Activated naive CD4-positive, alpha-beta T cell (primary cell): ENCODE data around the gene TMEM254.
"Not testable (repeated sequence)": the region's sequence is repeated elsewhere in the genome, so short reads cannot be mapped to it uniquely, and the experiment has no call there.

Experiments
- DNase-seq, 4 experiments: peaks; one replicate each; lab custom pipeline; 2025; lab: John Stamatoyannopoulos, UW

TMEM254 gene

GRCh38 chr10:80078448-80079311 lies at the start of gene TMEM254:
TSS of gene TMEM254 (plus strand) at chr10:80078665. CDS start at chr10:80078700, 35 bp downstream.
- peak; percentile 64 to 84 (median 76) for DNase-seq

- DNase-seq: not testable (repeated sequence)
Observed at GRCh38 chr10:80029205-80029604, 49.3 kb upstream of the TMEM254 start.

- not testable (repeated sequence) for DNase-seq
Observed at GRCh38 chr10:80029865-80030264, 48.6 kb upstream of the TMEM254 start.

- no peak for DNase-seq
Observed at GRCh38 chr10:80032503-80032902, 46.0 kb upstream of the TMEM254 start.

- DNase-seq: not testable (repeated sequence)
Observed at GRCh38 chr10:80034766-80035165, 43.7 kb upstream of the TMEM254 start.

- not testable (repeated sequence) for DNase-seq
Observed at GRCh38 chr10:80035430-80035829, 43.0 kb upstream of the TMEM254 start.

- not testable (repeated sequence) for DNase-seq
Observed at GRCh38 chr10:80036921-80037500, 41.5 kb upstream of the TMEM254 start.

- not testable (repeated sequence) for DNase-seq
Observed at GRCh38 chr10:80038226-80038625, 40.2 kb upstream of the TMEM254 start.

GRCh38 chr10:80041162-80041561 lies 37.3 kb upstream of the TMEM254 start:
- DNase-seq: no peak

GRCh38 chr10:80044935-80045334 lies 33.5 kb upstream of the TMEM254 start:
- DNase-seq: not testable (repeated sequence)

GRCh38 chr10:80046629-80047441 lies 31.6 kb upstream of the TMEM254 start:
- DNase-seq: peak; percentile 17 to 61 (median 51)

GRCh38 chr10:80050752-80051151 lies 27.7 kb upstream of the TMEM254 start:
- DNase-seq: no peak

GRCh38 chr10:80051993-80052392 lies 26.5 kb upstream of the TMEM254 start:
- no peak for DNase-seq

GRCh38 chr10:80055760-80056159 lies 22.7 kb upstream of the TMEM254 start:
- DNase-seq: no peak

- no peak for DNase-seq
Observed at GRCh38 chr10:80057171-80057570, 21.3 kb upstream of the TMEM254 start.

- DNase-seq: no peak
Observed at GRCh38 chr10:80064120-80064886, 14.2 kb upstream of the TMEM254 start.

GRCh38 chr10:80066809-80067208 lies 11.7 kb upstream of the TMEM254 start:
- DNase-seq: no peak

- DNase-seq: not testable (repeated sequence)
Observed at GRCh38 chr10:80067821-80068220, 10.6 kb upstream of the TMEM254 start.

GRCh38 chr10:80068270-80068669 lies 10.2 kb upstream of the TMEM254 start:
- no peak for DNase-seq

GRCh38 chr10:80070057-80070456 lies 8.4 kb upstream of the TMEM254 start:
- no peak for DNase-seq

- DNase-seq: no peak
Observed at GRCh38 chr10:80072584-80072983, 5.9 kb upstream of the TMEM254 start.

GRCh38 chr10:80075781-80076180 lies 2.7 kb upstream of the TMEM254 start:
- no peak for DNase-seq
